ENCODE measurements around the gene SCP2D1.

Gene SCP2D1

DNA sequence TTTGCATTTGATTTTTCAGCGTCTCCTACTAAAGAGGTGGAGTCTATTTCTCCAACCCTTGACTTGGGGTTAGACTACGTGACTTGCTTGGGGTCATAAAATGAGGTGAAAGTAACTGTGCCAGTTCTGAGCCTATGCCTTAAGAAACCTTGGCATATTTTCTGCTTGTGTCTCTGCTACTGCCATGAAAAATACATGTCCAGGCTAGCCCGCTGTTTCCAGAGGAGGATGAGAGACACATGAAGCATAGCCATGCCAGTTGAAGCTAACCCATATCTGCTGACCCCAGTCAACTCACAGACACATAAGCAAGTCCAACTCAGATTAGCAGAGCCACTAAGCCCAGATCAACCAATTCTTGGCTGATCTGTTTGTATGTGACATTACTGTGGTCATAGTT, 38.7 kb downstream of the SCP2D1 start:
- Mint-ChIP-seq H3K27me3 (ENCODE audit: low read depth) (peaks cover 10% of the 10 kb centered on the region), H3K27ac (no peak overlapping the region), H3K9me3 (peaks cover 16% of the 10 kb centered on the region), H3K4me1 (peaks cover 9% of the 10 kb centered on the region), H3K36me3 (ENCODE audit: low read depth) (no peaks in the 10 kb centered on the region), H3K4me3 (no peak overlapping the region)
- TF ChIP-seq, protein P1, sequence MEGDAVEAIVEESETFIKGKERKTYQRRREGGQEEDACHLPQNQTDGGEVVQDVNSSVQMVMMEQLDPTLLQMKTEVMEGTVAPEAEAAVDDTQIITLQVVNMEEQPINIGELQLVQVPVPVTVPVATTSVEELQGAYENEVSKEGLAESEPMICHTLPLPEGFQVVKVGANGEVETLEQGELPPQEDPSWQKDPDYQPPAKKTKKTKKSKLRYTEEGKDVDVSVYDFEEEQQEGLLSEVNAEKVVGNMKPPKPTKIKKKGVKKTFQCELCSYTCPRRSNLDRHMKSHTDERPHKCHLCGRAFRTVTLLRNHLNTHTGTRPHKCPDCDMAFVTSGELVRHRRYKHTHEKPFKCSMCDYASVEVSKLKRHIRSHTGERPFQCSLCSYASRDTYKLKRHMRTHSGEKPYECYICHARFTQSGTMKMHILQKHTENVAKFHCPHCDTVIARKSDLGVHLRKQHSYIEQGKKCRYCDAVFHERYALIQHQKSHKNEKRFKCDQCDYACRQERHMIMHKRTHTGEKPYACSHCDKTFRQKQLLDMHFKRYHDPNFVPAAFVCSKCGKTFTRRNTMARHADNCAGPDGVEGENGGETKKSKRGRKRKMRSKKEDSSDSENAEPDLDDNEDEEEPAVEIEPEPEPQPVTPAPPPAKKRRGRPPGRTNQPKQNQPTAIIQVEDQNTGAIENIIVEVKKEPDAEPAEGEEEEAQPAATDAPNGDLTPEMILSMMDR (IDR thresholded peaks at IDR 0.05; ENCODE audit: unreplicated experiment in 3 of 3) = no peak

DNA sequence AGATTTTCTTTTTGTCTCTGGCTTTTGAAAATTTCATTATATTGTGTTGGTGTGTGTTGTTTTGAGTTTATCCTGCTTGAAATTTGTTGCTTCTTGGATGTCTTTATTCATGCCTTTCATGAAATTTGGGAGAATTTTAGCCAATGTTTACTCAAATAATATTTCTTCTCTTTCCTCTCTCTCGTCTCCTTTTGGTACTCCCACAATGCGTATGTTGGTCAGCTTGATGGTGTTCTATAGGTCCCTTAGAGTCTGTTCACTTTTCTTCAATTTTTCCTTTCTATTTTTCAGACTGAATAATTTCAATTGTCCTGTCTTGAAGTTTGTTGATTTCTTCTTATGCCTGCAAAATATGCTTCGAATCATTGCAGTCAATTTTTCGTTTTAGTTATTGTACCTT, 39.6 kb downstream of the SCP2D1 start:
- peaks cover 3% of the 10 kb centered on the region for H3K4me1 Mint-ChIP-seq

DNA sequence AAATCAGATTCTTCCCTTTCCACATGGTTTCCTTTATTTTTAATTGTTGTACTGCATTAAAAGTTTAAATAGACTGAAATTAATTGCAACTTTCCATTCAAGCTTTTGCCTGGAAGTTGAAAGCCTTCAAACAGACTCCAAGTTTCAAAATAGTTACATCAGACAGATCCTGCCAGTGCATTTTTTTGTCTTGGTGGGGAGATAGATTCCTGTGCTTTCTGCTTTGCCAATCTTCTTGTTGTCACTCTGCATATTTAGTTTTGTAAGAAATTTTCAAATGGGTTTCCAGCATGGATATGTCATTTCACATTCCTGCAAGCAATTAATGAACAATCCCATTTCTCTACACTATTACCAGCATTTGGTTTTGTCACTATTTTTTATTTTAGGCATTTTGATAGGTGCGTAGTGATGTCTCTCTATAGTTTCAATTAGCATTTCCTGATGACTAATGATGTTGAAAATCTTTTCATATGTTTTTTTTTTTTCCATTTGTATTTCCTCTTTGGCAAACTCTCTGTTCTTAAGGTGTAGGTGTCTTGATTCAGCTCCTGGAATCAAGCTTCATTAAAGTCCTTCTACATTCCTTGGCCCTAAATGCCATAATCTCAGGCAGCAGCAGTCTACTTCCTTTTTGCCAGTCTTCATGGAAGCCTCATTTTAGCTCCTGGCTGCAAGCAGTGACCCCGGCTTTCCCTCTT, 40.5 kb downstream of the SCP2D1 start:
- Mint-ChIP-seq H3K27ac (no peak overlapping the region), H3K4me3 (no peak overlapping the region), H3K4me1 (no peaks in the 10 kb centered on the region), H3K9me3 (peaks cover 19% of the 10 kb centered on the region), H3K27me3 (ENCODE audit: low read depth) (peaks cover 5% of the 10 kb centered on the region), H3K36me3 (ENCODE audit: low read depth) (no peaks in the 10 kb centered on the region)
- TF ChIP-seq, protein P1 (IDR thresholded peaks at IDR 0.05; ENCODE audit: unreplicated experiment in 3 of 3) = no peak

More for the DNA sequence above, 39.6 kb downstream of the SCP2D1 start:
- H3K4me3 Mint-ChIP-seq = no peak overlapping the region
- H3K36me3 Mint-ChIP-seq (ENCODE audit: low read depth) = no peaks in the 10 kb centered on the region
- H3K27ac Mint-ChIP-seq = no peak overlapping the region
- H3K27me3 Mint-ChIP-seq (ENCODE audit: low read depth) = peaks cover 10% of the 10 kb centered on the region
- H3K9me3 Mint-ChIP-seq = peaks cover 16% of the 10 kb centered on the region
- TF ChIP-seq, protein P1 (IDR thresholded peaks at IDR 0.05; ENCODE audit: unreplicated experiment in 3 of 3) = no peak

DNA sequence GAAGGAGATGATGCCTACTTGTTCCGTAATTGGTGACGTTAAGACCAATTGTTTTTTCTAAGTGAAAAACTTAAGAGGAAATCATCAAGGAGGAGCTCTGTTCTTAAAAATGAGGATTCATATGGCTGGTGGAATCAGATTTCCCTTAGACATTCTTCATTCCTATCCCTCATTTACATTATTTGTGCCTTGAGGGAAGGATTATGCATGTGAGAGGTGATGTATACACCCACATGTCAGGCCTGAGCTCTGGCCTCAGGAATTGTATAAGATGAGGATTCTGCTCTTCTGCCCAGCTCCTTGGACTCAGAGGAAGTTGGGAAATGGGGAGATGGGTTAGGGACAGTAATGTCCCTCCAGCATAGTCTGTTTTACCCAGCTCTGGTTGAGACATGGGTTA, 42.3 kb downstream of the SCP2D1 start:
- TF ChIP-seq, protein P1 (IDR thresholded peaks at IDR 0.05; ENCODE audit: unreplicated experiment in 3 of 3) = no peak
- H3K4me3 Mint-ChIP-seq = no peak overlapping the region
- peaks cover 27% of the 10 kb centered on the region for H3K9me3 Mint-ChIP-seq
- H3K27ac Mint-ChIP-seq = no peak overlapping the region
- H3K36me3 Mint-ChIP-seq (ENCODE audit: low read depth) = no peaks in the 10 kb centered on the region
- no peaks in the 10 kb centered on the region for H3K27me3 Mint-ChIP-seq (ENCODE audit: low read depth)
- H3K4me1 Mint-ChIP-seq = no peaks in the 10 kb centered on the region

DNA sequence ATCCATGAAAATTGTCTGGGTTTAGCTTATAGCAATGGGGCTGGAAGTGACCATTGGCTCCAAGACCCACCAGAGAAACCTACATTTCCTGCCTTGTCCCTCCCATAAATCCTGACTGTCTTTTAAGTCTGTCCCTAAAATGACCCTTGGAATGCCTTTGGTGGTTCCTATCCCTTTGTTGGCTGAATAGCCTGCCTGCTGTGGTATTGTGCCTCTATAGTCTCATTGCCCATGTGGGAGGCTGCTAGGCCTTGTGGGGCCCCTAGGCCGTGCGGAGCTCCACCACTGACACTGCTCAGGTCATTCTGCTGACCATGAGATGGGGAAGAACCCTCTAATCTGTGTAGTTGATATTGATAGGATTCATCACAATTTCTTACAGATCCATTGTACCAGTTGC, 43.3 kb downstream of the SCP2D1 start:
- Mint-ChIP-seq H3K27me3 (ENCODE audit: low read depth) (no peaks in the 10 kb centered on the region), H3K4me1 (no peaks in the 10 kb centered on the region), H3K36me3 (ENCODE audit: low read depth) (no peaks in the 10 kb centered on the region), H3K9me3 (peaks cover 27% of the 10 kb centered on the region), H3K27ac (no peak overlapping the region), H3K4me3 (no peak overlapping the region)
- TF ChIP-seq, protein P1 (IDR thresholded peaks at IDR 0.05; ENCODE audit: unreplicated experiment in 3 of 3) = no peak

DNA sequence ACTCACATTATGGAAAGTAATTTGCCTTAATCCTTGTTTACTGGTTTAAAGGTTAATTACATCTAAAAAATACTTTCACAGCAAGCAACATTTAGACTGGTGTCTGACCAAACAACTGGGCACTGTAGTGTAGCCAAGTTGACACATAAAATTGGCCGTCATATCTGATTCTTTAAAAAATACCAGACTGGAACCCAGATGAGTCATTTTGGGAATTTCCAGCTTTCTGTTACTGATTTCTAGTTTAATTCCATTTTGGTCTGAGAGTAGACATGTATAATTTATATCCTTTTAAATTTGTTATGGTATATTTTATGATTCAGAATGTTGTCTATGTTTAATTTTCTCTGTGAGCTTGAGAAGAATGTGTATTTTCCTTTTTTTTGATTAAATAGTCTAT, 44.1 kb downstream of the SCP2D1 start:
- H3K4me1 Mint-ChIP-seq = no peaks in the 10 kb centered on the region
- no peaks in the 10 kb centered on the region for H3K27me3 Mint-ChIP-seq (ENCODE audit: low read depth)
- no peaks in the 10 kb centered on the region for H3K36me3 Mint-ChIP-seq (ENCODE audit: low read depth)
- no peak overlapping the region for H3K4me3 Mint-ChIP-seq
- no peak overlapping the region for H3K27ac Mint-ChIP-seq
- TF ChIP-seq, protein P1 (IDR thresholded peaks at IDR 0.05; ENCODE audit: unreplicated experiment in 3 of 3) = no peak
- peaks cover 27% of the 10 kb centered on the region for H3K9me3 Mint-ChIP-seq
